NCI-H69 (cell line): ENCODE results near the gene ALG14.
"Not testable (repeated sequence)": the region's sequence is repeated elsewhere in the genome, so short reads cannot be mapped to it uniquely, and the experiment has no call there.

ENCODE experiments used
- DNase-seq: peaks from one replicate; lab custom pipeline; 2025; lab: John Stamatoyannopoulos, UW

ALG14 gene

GRCh38 chr1:95072532-95073419, at the start of gene ALG14:
Gene ALG14 (minus strand): TSS chr1:95072951. CDS start chr1:95072898, 53 bp downstream.
- peak; percentile 93 for DNase-seq

DNA sequence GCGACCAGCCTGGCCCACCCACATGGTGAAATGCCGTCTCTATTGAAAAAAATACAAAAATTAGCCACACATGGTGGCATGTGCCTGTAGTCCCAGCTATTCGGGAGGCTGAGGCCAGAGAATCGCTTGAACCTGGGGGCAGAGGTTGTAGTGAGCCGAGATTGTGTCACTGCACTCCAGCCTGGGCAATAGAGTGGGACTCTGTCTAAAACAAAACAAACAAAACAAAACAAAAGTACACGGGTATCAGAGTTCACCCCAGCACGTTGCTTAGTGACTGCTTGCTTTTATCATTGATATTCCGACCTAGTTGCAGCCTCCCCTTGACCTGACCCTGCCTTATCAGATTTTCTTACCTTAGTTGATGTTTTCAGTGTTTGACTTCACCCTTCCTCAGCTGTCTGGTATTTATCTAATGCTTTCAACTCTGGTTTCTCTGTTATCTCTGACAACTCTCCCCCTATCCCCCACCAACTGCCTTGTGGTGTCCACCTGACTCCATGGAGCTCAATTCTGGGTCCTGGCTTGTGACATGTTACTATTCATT, 49.5 kb upstream of the ALG14 start:
- DNase-seq, result no peak

- DNase-seq, result no peak
Observed at GRCh38 chr1:95119273-95119672, 46.5 kb upstream of the ALG14 start.

GRCh38 chr1:95118710-95119109, 46.0 kb upstream of the ALG14 start:
- no peak for DNase-seq

- DNase-seq, result no peak
Observed at GRCh38 chr1:95118067-95118499, 45.3 kb upstream of the ALG14 start.

DNA sequence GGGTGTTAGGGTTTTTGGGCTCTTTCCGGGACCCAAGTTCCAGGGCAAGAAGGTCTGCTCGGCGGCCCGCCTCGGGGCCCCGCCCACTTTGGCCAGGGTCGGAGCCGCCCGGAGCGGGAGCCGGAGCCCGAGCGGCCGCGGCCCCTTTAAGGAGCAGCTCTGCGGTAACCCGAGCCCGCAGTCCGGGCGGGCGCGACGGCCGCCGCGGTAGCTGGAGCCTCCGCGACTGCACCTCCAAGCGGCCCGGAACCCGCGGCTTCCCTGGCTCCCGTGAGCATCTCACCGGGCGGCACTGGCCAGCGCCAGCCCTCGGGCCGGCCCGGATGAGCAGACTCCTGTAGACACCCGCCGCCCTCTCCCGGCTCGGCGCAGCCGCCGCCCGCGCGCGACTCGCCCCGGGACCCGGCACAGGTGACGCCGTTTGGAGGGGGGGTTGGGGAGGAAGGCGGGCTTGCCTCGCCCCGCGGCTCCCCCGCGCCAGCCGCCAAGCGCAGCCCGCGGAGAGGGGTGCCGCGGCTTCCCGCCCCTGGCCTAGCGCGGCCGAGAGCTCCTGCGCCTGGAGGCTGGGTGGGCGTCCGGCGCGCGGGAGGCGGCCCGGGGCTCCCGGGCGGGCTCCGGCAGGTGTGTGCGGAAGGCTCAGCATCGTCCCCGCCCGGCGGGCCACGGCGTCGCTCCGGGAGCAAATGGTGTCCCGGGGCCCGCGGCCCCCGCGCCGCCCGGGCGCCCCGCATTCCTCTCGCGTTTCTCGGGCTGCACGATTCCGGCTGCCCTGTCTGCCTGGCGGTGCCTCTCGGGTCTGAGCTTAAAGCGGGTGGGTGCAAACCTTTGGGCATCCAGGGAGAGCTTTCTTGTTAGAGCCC, 44.7 kb upstream of the ALG14 start, which contains the start of gene TLCD4:
TSS of gene TLCD4 (plus strand) at position 149 of the 860 bp plus-strand sequence. CDS start 26,547 bp downstream, outside the sequence.
- DNase-seq, result peak; percentile 60

- peak; percentile 79 for DNase-seq
Observed at GRCh38 chr1:95116580-95117206, 43.9 kb upstream of the ALG14 start.

DNA sequence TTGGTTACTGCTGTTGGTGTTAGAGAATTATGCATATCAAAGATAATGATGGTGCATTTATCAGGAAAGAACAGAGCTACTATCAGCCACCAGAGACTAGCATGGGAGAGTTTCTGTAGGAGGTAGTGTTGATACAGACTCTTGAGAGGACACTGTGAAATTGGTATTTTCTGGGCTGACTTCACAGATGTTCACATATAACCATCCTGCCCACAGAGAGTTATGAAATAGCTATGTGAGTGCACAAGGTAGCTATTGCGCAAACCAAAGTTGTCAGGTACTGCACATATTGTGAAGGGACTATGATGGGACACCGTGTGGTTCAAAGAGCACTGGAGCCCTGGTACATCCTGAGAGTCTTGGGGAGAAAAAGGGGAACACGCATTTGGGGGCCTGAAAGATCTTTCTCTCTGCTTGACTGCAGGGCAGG, 43.0 kb upstream of the ALG14 start:
- DNase-seq, result no peak

DNA sequence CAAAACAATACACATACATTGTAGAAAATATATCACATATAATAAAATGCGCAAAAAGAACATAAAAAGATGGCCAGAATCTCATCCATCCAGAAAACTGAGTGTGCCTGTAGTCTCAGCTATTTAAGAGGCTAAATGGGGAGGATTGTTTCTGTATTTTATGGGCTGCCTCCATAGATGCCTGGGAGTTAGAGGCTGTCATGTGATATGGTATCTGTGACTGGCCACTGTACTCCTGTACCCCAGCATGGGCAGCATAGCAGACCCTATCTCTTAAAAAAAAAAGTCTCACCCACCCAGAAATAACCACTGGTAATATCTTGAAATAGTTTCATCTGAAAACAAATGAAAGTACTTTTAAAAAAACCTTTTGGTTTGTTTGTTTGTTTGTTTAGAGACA, 40.9 kb upstream of the ALG14 start:
- DNase-seq, result no peak

DNA sequence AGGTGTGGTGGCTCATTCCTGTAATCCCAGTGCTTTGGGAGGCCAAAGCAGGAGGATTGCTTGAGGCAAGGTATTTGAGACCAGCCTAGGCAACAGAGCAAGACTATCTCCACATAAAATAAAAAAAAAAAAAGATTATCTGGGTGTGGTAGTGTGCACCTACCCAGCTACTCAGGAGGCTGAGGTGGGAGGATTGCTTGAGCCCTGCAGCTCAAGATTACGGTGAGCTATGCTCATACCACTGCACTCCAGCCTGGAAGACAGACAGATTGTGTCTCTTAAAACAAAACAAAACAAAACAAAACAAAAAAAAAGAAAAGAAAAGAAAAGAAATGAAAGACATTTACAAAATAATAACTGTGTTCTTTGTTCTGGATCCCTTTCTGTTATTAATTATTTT, 38.3 kb upstream of the ALG14 start:
- no peak for DNase-seq

DNA sequence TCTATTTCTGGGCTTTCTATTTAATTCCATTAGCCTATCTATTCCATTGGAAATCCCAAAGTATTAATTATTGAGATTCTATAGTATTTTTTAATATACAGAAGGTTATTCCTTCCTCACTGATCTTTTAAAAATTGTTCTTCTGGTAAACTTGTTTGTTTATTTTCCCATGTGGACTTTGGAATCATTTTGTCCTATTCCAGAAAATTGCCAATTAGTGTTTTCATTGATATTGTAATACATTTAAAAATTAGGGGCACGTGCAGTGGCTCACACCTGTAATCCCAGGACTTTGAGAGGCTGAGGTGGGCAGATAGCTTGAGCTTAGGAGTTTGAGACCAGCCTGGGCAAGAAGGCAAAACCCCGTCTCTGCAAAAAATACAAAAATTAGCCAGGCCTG, 36.0 kb upstream of the ALG14 start:
- DNase-seq, result no peak

DNA sequence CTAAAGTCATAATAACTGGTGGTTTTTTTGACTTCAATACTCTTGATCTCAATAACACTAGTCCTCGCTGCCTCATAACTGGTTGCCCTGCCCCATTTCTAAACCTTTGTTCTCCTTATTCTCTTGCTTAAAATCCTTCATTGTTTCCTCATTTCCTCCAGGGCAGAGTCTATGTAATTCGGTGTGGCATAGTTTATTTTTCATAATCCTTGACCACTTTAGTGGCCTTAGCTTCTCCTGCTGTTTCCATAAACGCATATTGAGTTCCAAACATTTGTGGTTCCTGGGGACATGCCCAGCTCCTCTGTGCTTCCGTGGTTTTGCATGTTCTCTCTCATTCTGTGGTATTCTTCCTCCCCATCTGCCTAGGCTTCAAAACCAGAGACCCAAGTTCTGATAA, 25.4 kb upstream of the ALG14 start:
- DNase-seq, result no peak

DNA sequence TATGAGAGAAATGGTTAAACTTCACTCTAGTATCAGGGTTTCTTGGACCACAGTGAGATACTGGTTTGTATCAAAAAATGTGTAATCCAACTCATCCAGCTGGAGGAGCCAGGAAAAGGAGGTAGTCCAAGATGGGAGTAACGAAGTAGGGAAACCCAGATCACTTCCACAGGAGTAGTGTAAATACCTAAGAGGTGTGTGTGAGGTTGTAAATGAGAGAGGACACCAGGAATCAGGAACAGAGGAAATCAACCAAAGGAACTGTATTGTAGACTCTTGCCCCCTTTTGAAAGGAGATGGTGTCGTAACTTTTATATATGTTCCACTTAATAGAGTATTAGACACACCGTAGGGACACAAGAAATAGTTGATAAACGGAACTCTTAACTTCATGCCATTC, 24.7 kb upstream of the ALG14 start:
- DNase-seq, result no peak

GRCh38 chr1:95096218-95096841, 23.6 kb upstream of the ALG14 start:
- DNase-seq, result no peak

GRCh38 chr1:95095833-95096217, 23.1 kb upstream of the ALG14 start:
- DNase-seq, result no peak

- no peak for DNase-seq
Observed at GRCh38 chr1:95094923-95095322, 22.2 kb upstream of the ALG14 start.

GRCh38 chr1:95093296-95093695, 20.5 kb upstream of the ALG14 start:
- no peak for DNase-seq

GRCh38 chr1:95092891-95093290, 20.1 kb upstream of the ALG14 start:
- DNase-seq, result not testable (repeated sequence)

- DNase-seq, result not testable (repeated sequence)
Observed at GRCh38 chr1:95091290-95091689, 18.5 kb upstream of the ALG14 start.

DNA sequence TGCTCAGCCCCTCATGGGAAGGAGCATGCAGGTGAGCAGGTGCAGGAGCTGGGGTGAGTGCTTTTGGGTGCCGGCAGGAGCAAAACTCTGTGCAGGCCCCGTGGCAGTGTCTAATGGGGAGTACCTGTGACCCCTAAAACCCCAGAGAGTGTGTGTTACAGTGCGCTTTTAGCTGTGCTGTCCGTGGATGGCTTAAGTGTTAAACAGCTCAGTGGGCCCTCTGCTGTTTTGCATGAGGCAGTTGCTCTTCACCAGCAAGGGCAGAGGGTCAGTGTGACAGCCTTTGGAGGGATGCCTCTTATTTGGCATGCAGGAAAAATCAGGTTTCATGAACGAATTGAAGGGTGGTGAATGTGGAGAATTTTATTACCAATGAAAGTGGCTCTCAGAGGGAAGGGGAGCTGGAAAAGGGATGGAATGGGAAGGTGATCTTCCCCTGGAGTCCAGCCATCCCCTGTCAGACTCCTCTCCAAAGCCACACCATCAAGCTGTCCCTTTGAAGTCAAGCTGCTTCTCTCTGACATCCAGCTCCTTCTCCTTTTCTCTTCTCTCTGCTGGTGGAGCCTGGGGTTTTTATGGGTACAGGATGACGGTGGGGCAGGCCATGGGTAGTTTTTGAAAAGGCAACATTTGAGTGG, 17.0 kb upstream of the ALG14 start:
- DNase-seq, result no peak

GRCh38 chr1:95088303-95088702, 15.6 kb upstream of the ALG14 start:
- DNase-seq, result no peak
